ENCODE results near the gene ELOVL6. TPM values are rescaled to one million over a fixed set of nuclear protein-coding genes. Genes with fewer than 3 reads are reported as not detected.

The ELOVL6 gene
- total and polyA plus RNA-seq, 7 donors = 1.2 to 43.6 (median 4.7) TPM

GRCh38 chr4:110170861-110171260, 27.6 kb downstream of the ELOVL6 start:
- no peak for TF ChIP-seq POLR2A (IDR thresholded peaks at IDR 0.05)
- no peak for TF ChIP-seq POLR2AphosphoS5 (IDR thresholded peaks at IDR 0.05)
- no peak for TF ChIP-seq CTCF (IDR thresholded peaks at IDR 0.05)
- TF ChIP-seq EP300 (IDR thresholded peaks at IDR 0.05) = no peak
- DNase-seq = no peak
- no peaks in the 10 kb centered on the region for H3K9me3 ChIP-seq
- no peaks in the 10 kb centered on the region for H3K27me3 ChIP-seq
- intact Hi-C loops (cut with DNase I) = no loop called here
- no peaks in the 10 kb centered on the region for H3K4me1 ChIP-seq
- no peak overlapping the region for H3K4me3 ChIP-seq
- no peak overlapping the region for H3K27ac ChIP-seq
- 97 to 98% methylated on average over 3 of the region's 3 CpGs for WGBS, 2 donors
- no peaks in the 10 kb centered on the region for H3K36me3 ChIP-seq

GRCh38 chr4:110165382-110166286, 32.8 kb downstream of the ELOVL6 start:
- Histone ChIP-seq H3K4me3 (no peak overlapping the region), H3K27me3 (no peaks in the 10 kb centered on the region), H3K9me3 (no peaks in the 10 kb centered on the region), H3K27ac (no peak overlapping the region), H3K4me1 (no peaks in the 10 kb centered on the region), H3K36me3 (no peaks in the 10 kb centered on the region)
- WGBS, 2 donors = 38 to 47% methylated on average over 5 of the region's 5 CpGs
- TF ChIP-seq EP300 (IDR thresholded peaks at IDR 0.05) = no peak
- no peak for TF ChIP-seq POLR2A (IDR thresholded peaks at IDR 0.05)
- TF ChIP-seq POLR2AphosphoS5 (IDR thresholded peaks at IDR 0.05) = no peak
- intact Hi-C loops (cut with DNase I) = no loop called here
- no peak for DNase-seq

GRCh38 chr4:110164856-110165255, 33.6 kb downstream of the ELOVL6 start:
- Histone ChIP-seq H3K4me3 (no peak overlapping the region), H3K27me3 (no peaks in the 10 kb centered on the region), H3K4me1 (no peaks in the 10 kb centered on the region), H3K27ac (no peak overlapping the region), H3K9me3 (no peaks in the 10 kb centered on the region), H3K36me3 (no peaks in the 10 kb centered on the region)
- intact Hi-C loops (cut with DNase I) = no loop called here
- WGBS, 2 donors = 21 to 24% methylated on average over 2 of the region's 2 CpGs
- no peak for DNase-seq
- TF ChIP-seq POLR2A (IDR thresholded peaks at IDR 0.05) (no peak), CTCF (IDR thresholded peaks at IDR 0.05) (no peak), EP300 (IDR thresholded peaks at IDR 0.05) (no peak), POLR2AphosphoS5 (IDR thresholded peaks at IDR 0.05) (no peak)

- Histone ChIP-seq H3K9me3 (no peaks in the 10 kb centered on the region), H3K4me1 (no peaks in the 10 kb centered on the region), H3K36me3 (no peaks in the 10 kb centered on the region), H3K27me3 (no peaks in the 10 kb centered on the region), H3K27ac (no peak overlapping the region), H3K4me3 (no peak overlapping the region)
- TF ChIP-seq POLR2A (IDR thresholded peaks at IDR 0.05) (no peak), CTCF (IDR thresholded peaks at IDR 0.05) (no peak), POLR2AphosphoS5 (IDR thresholded peaks at IDR 0.05) (no peak), EP300 (IDR thresholded peaks at IDR 0.05) (no peak)
- no peak for DNase-seq
- intact Hi-C loops (cut with DNase I) = no loop called here
- 92 to 93% methylated on average over 5 of the region's 5 CpGs for WGBS, 2 donors
Measured at GRCh38 chr4:110164251-110164650, 34.2 kb downstream of the ELOVL6 start.

- DNase-seq = no peak
- H3K27me3 ChIP-seq = no peaks in the 10 kb centered on the region
- H3K36me3 ChIP-seq = no peaks in the 10 kb centered on the region
- TF ChIP-seq POLR2A (IDR thresholded peaks at IDR 0.05) = no peak
- TF ChIP-seq CTCF (IDR thresholded peaks at IDR 0.05) = no peak
- TF ChIP-seq POLR2AphosphoS5 (IDR thresholded peaks at IDR 0.05) = no peak
- H3K4me3 ChIP-seq = no peak overlapping the region
- intact Hi-C loops (cut with DNase I) = no loop called here
- no peaks in the 10 kb centered on the region for H3K4me1 ChIP-seq
- WGBS, 2 donors = 33 to 76% methylated on average over 4 of the region's 4 CpGs
- no peaks in the 10 kb centered on the region for H3K9me3 ChIP-seq
- H3K27ac ChIP-seq = no peak overlapping the region
Measured at GRCh38 chr4:110163327-110164069, 34.9 kb downstream of the ELOVL6 start.
